ENCODE measurements around the gene TCEA2.
"Not testable (repeated sequence)": the region's sequence is repeated elsewhere in the genome, so short reads cannot be mapped to it uniquely, and the experiment has no call there.

Gene TCEA2

GRCh38 chr20:64113444-64113775, 50.4 kb downstream of the TCEA2 start:
- no peak for DNase-seq (ENCODE audit: extremely low read depth, low read depth)
- no peak for TF ChIP-seq CTCF (IDR thresholded peaks at IDR 0.05; ENCODE audit: low read depth, low read length)

GRCh38 chr20:64113796-64114355, 50.9 kb downstream of the TCEA2 start:
- no peak for TF ChIP-seq CTCF (IDR thresholded peaks at IDR 0.05; ENCODE audit: low read depth, low read length)
- DNase-seq (ENCODE audit: extremely low read depth, low read depth) = no peak

DNA sequence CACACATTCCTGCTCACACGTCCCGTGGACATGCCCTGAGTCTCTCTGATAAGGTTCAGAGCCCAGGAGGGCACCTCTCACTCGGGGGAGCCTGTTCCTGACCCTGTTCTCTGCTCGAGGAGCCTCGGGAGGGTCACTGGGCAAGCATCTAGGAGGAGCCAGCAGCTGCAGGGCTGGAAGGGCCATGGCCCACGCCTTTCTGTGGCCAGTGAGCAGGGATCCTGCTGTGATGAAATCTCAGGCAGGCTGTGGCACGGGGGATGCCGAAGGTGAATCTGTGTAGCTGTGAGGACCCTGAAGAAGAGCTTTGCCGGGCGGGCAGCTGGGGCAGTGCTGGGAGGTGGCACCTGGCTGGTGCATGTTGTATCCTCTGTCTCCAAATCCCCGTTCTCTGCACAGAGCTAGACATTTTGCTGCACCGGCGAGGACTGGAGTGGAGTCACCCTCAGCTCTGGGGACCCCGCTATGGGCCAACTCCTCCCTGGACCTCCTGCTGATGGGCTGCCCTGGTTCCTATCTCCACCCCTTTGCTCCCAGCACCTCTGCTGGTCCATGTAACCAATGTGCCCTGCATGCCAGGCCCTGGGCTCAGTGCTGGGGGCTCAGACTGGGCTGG, 51.5 kb downstream of the TCEA2 start:
- no peak for DNase-seq (ENCODE audit: extremely low read depth, low read depth)
- TF ChIP-seq CTCF (IDR thresholded peaks at IDR 0.05; ENCODE audit: low read depth, low read length) = no peak

- no peak for TF ChIP-seq CTCF (IDR thresholded peaks at IDR 0.05; ENCODE audit: low read depth, low read length)
- no peak for DNase-seq (ENCODE audit: extremely low read depth, low read depth)
Observed at GRCh38 chr20:64115171-64115911, 52.3 kb downstream of the TCEA2 start.

DNA sequence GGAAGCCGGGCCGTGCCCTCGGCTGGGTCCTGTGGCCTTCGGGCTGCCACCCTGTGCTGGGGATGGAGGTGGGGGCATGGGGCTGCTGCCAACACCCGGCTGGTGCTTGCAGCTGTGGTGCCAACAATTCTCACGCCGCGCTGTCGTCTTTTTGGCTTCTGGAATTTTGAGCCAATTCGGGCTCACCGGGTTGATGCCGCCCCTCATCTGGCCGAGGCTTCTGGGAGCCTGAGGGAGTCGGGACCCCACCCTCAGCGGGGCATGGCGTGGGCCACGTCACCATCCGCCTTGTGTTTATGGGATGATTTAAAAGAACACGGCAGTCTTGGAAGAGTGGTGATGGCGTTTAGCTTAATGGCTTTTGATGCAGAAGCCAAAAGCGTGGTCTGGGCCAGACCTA, 53.0 kb downstream of the TCEA2 start:
- TF ChIP-seq CTCF (IDR thresholded peaks at IDR 0.05; ENCODE audit: low read depth, low read length) = no peak

DNA sequence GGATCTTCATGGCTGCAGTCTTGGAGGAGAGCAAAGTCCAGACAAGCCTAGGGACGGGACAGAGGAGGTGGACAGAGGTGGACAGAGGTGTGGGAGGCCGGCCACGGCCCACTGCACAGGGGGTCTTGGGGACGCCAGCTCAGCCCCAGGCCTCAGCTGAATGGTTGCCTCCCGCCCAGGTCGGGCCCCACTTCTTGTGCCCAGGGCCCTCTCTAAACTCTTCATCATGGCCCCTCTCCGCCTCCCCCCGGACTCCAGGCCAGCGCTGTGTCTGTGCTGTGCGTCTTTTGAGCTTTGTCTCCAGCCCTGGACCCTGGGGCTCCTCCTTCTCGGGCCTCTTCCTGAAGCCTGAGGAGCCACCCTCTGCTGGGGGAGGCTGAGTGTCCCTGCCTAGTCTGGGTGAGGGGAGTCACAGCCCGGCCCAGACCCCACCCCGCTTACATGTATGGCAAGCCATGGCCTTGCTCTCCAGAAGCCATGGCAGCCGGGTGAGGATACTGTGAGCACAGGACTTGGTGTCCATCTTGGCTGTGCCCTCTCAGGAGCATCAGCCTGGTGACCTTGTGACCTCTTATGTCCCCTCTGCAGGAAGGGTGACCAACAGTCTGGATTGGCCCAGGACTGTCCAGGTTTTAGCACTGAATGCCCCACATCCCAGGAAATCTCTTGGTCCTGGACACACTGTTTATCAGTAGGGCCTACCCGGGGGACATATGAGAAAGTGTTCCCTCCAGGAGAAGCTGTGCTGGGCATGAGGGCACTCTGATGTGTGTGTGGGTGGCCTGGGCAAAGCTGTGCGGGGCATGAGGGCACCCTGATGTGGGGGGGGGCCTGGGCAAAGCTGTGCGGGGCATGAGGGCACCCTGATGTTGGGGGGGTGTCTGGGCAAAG, 53.8 kb downstream of the TCEA2 start:
- no peak for TF ChIP-seq CTCF (IDR thresholded peaks at IDR 0.05; ENCODE audit: low read depth, low read length)
- DNase-seq (ENCODE audit: extremely low read depth, low read depth) = no peak

More for the DNA sequence above, 53.0 kb downstream of the TCEA2 start:
- DNase-seq (ENCODE audit: extremely low read depth, low read depth) = no peak

DNA sequence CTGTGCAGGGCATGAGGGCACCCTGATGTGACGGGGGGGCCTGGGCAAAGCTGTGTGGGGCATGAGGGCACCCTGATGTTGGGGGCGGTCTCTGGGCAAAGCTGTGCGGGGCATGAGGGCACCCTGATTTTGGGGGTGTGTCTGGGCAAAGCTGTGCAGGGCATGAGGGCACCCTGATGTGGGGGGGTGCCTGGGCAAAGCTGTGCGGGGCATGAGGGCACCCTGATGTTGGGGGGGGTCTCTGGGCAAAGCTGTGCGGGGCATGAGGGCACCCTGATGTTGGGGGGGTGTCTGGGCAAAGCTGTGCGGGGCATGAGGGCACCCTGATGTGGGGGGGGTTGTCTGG, 54.4 kb downstream of the TCEA2 start:
- DNase-seq (ENCODE audit: extremely low read depth, low read depth) = not testable (repeated sequence)
